Left lung (tissue), 10 donors: ENCODE data around the gene TIMM17A. TPM values are rescaled to one million over a fixed set of nuclear protein-coding genes. Genes with fewer than 3 reads are reported as not detected.

Experiments used
- ATAC-seq: fragments of 200-7000 bp; cut with Tn5 transposase; one replicate; pipeline ENCODE4 v1.9.1; 2020; ENCODE audit warnings: moderate library complexity
- DNase-seq, 4 donors: peaks; one replicate each; pipeline ENCODE4 v3.0.0-alpha.2; 2013 to 2020
- H3K27ac ChIP-seq, 2 donors: fragments of 200-600 bp; sonication (generic) in 1 of 2; one replicate each; pipeline versions ENCODE4 v1.5.0 to v1.8.0; 2020 to 2021
- H3K27me3 ChIP-seq, 2 donors: fragments of 200-600 bp; sonication (generic) in 1 of 2; one replicate each; pipeline versions ENCODE4 v1.5.0 to v1.8.0; 2020 to 2021
- H3K36me3 ChIP-seq, 2 donors: fragments of 200-600 bp; sonication (generic) in 1 of 2; one replicate each; pipeline versions ENCODE4 v1.5.0 to v1.8.0; 2020 to 2021
- H3K4me1 ChIP-seq, 2 donors: fragments of 200-600 bp; one replicate each; pipeline ENCODE4 v1.8.0; 2021
- H3K4me3 ChIP-seq, 2 donors: fragments of 200-600 bp; sonication (generic) in 1 of 2; one replicate each; pipeline versions ENCODE4 v1.5.0 to v1.8.0; 2020 to 2021; ENCODE audit warnings: mild to moderate bottlenecking in 1 of 2
- H3K9me3 ChIP-seq, 2 donors: fragments of 200-600 bp; sonication (generic) in 1 of 2; one replicate each; pipeline versions ENCODE4 v1.5.0 to v1.8.0; 2020 to 2021
- intact Hi-C, 2 donors: fragments of 100-400 bp; cut with DNase I; formaldehyde crosslinking; loops; one replicate each; pipeline versions ENCODE4 v1.11.2 to v1.14.2; 2022
- polyA plus RNA-seq, 6 donors: library from polyadenylated mRNA; unstranded; fragments of 120-200 nt; gene quantifications; one replicate each; pipeline ENCODE4 v1.2.1, GENCODE V29; 2013; ENCODE audit not compliant: insufficient read length in 6 of 6
- total RNA-seq, 2 donors: library from RNA; stranded (reverse); fragmentation: NEBNext Ultra II Directional; extraction: Animal tissue kit (Norgen Biotek cat#: 25700); gene quantifications; one replicate each; pipeline ENCODE4 v1.2.1, GENCODE V29; 2021
- TF ChIP-seq, protein P1 (sequence below), 2 donors: fragments of 200-600 bp; sonication (generic) in 1 of 2; IDR thresholded peaks; one replicate each; pipeline versions ENCODE4 v1.5.0 to v1.8.0; 2021; ENCODE audit warnings: antibody characterized with exemption in 2 of 2
- donor health status: DM: no; HTN: yes; CAD: no.
- donor health status: DM: no; HTN: no; CAD: no.

The TIMM17A gene
- total and polyA plus RNA-seq, 8 donors: 42.6 to 56.7 (median 50.1) TPM

DNA sequence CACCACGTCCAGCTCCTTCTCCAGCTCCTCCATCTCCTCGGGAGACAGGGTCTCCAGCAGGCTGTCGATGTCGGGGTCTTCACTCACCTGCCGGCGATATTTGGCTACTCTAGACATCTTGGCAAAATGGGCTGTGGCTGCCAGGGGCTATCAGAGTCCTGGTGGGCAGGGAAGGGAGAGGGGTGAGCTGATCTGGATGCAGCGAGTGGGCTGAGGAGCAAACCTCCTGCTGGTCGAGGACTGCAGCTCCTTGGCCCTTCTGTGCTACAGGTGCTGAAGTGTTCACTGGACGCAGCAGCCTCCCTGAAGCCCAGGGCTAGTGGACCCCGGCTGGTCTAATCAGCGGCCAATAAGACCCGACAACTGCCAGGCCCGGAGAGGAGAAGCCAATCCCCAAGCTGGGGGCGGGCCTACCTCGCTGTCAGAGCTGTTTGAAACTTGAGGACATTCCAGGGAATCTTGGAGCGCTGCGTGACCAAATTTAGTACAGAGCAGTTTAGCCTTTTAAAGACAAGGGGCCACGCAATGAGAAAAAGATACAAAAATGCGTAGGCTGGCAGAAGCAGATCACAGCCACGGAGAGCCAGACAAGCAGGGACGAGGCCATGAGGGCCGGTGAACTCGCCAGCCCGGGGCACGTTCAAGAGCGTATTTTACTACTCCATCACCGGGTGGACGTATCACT, 8.9 kb upstream of the TIMM17A start, which contains the start of gene LMOD1:
Gene LMOD1 (minus strand): TSS at position 325 of the 685 bp plus-strand sequence. CDS start 208 bp downstream, at position 117.
- TF ChIP-seq, protein P1, sequence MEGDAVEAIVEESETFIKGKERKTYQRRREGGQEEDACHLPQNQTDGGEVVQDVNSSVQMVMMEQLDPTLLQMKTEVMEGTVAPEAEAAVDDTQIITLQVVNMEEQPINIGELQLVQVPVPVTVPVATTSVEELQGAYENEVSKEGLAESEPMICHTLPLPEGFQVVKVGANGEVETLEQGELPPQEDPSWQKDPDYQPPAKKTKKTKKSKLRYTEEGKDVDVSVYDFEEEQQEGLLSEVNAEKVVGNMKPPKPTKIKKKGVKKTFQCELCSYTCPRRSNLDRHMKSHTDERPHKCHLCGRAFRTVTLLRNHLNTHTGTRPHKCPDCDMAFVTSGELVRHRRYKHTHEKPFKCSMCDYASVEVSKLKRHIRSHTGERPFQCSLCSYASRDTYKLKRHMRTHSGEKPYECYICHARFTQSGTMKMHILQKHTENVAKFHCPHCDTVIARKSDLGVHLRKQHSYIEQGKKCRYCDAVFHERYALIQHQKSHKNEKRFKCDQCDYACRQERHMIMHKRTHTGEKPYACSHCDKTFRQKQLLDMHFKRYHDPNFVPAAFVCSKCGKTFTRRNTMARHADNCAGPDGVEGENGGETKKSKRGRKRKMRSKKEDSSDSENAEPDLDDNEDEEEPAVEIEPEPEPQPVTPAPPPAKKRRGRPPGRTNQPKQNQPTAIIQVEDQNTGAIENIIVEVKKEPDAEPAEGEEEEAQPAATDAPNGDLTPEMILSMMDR (IDR thresholded peaks at IDR 0.05): no peak
- H3K9me3 ChIP-seq: no peaks in the 10 kb centered on the region
- peaks cover 4 to 14% of the 10 kb centered on the region in 2 donors for H3K4me1 ChIP-seq
- DNase-seq (peak; percentile 75 to 89 (median 84)), ATAC-seq (peak; percentile 98)
- H3K36me3 ChIP-seq: no peaks in the 10 kb centered on the region
- H3K4me3 ChIP-seq: peak within 1 kb of the TSS; percentile 37 to 42
- intact Hi-C loops: no loop called here
- H3K27ac ChIP-seq: peak within 1 kb of the TSS in 1 of 2 donors; percentile 73
- peaks cover 0 to 44% of the 10 kb centered on the region in 2 donors for H3K27me3 ChIP-seq

DNA sequence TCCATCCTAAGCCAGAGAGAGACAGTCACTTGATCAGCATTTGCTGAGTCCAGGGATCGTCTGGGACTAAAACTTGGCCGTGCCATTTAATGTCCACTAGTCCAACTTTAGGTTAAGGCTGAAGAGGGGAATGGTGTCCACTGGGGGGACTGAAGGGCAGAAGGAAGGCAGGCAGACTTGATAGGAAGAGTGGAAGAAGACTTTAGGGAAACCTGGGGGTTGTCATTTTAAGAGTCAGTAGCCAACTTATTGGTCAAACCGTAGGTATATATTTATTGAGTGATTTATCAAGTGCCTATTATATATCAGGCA, 7.7 kb upstream of the TIMM17A start:
- Histone ChIP-seq H3K27me3 (peaks cover 0 to 44% of the 10 kb centered on the region in 2 donors), H3K9me3 (no peaks in the 10 kb centered on the region), H3K36me3 (no peaks in the 10 kb centered on the region), H3K4me3 (no peak overlapping the region), H3K4me1 (peaks cover 4 to 14% of the 10 kb centered on the region in 2 donors), H3K27ac (no peak overlapping the region)
- DNase-seq (no peak), ATAC-seq (no peak)
- TF ChIP-seq, protein P1 (IDR thresholded peaks at IDR 0.05): no peak
- intact Hi-C loops: no loop called here

DNA sequence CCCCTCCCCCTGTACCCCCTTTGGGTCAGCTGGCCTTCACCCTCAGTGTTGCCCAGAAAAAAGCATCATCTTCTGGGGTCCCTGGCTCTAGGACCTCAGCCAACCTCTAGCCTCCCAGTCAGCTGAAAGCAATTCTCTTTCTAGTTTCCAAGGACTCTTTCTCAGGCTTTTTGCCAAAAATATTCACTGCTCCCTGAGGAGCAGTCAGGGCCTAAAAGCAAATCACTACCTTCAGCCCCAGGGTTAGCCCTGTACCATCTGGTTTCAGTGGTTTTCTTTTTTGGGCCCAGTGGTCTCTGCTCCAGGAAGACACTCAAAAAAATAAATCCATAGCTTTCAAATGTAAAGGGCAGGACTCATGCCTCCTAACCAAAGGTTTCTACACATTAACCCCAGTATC, 5.8 kb upstream of the TIMM17A start:
- Histone ChIP-seq H3K27me3 (peaks cover 0 to 37% of the 10 kb centered on the region in 2 donors), H3K4me3 (no peak overlapping the region), H3K9me3 (no peaks in the 10 kb centered on the region), H3K36me3 (no peaks in the 10 kb centered on the region), H3K4me1 (peaks cover 4 to 14% of the 10 kb centered on the region in 2 donors), H3K27ac (no peak overlapping the region)
- intact Hi-C loops: no loop called here
- ATAC-seq: no peak
- TF ChIP-seq, protein P1 (IDR thresholded peaks at IDR 0.05): no peak
- DNase-seq: no peak

DNA sequence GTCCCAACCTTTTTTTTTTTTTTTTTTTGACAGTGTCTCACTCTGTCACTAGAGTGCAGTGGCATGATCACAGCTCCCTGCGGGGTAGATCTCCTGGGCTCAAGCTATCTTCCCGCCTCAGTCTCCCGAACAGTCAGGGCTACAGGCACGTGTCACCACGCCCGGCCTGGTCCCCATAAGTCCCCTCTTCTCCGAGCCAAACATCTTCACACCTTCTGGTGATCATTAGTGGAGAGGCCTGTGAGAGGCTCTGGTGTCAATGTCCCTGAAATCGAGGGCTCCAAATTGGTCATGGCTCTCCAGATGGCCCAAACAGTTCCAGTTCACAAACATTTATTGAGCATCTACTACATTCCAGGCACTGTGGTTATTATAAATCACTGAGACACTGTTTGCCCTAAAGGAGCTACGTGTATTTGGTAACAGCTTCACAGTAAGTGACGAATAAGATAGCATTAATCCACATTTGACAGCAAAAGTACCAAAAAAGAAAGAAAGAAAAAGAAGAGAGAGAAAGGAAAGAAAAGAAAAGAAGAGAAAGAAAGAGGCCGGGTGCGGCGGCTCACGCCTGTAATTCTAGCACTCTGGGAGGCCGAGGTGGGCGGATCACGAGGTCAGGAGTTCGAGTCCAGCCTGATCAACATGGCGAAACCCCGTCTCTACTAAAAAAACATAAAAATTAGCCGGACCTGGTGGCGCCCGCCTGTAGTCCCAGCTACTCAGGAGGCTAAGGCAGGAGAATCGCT, 867 bp upstream of the TIMM17A start:
- Histone ChIP-seq H3K4me1 (peaks cover 6 to 12% of the 10 kb centered on the region in 2 donors), H3K27me3 (no peaks in the 10 kb centered on the region), H3K9me3 (no peaks in the 10 kb centered on the region), H3K4me3 (peak overlapping the region; percentile 68 to 70), H3K27ac (peak overlapping the region; percentile 78), H3K36me3 (peaks cover 0 to 25% of the 10 kb centered on the region in 2 donors)
- ATAC-seq (no peak), DNase-seq (peak in 1 of 4 donors; percentile 51)
- TF ChIP-seq, protein P1 (IDR thresholded peaks at IDR 0.05): no peak
- intact Hi-C loops: no loop called here

DNA sequence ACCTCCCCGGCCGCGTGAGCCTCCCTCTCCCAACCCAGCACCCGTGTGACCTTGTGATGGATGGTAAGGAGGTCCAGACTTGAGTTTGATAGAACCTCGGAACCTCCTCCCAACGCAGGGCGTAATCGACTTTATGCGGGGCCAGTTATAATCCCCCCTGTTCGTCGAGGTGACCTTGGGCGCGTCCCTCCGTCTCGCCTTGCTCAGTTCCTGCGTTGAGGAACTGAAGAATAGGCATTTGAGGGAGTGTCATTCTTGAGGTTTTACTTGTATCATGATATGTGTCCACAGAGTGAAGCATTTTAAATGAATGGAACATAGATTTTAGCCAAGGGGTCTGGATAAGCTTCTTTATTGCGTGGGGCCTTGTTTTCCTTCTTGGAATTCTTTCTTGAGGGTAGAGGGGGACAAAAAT, 433 bp downstream of the TIMM17A start:
- TF ChIP-seq, protein P1 (IDR thresholded peaks at IDR 0.05): no peak
- peak overlapping the region; percentile 68 to 70 for H3K4me3 ChIP-seq
- H3K9me3 ChIP-seq: no peaks in the 10 kb centered on the region
- peaks cover 0 to 38% of the 10 kb centered on the region in 2 donors for H3K36me3 ChIP-seq
- peaks cover 6 to 12% of the 10 kb centered on the region in 2 donors for H3K4me1 ChIP-seq
- no peaks in the 10 kb centered on the region for H3K27me3 ChIP-seq
- peak overlapping the region; percentile 78 for H3K27ac ChIP-seq
- no peak for DNase-seq
- intact Hi-C loops: no loop called here
- peak; percentile 51 for ATAC-seq
